ENCODE measurements around the gene MYO1C.
"Not testable (repeated sequence)": the region's sequence is repeated elsewhere in the genome, so short reads cannot be mapped to it uniquely, and the experiment has no call there.

MYO1C gene

DNA sequence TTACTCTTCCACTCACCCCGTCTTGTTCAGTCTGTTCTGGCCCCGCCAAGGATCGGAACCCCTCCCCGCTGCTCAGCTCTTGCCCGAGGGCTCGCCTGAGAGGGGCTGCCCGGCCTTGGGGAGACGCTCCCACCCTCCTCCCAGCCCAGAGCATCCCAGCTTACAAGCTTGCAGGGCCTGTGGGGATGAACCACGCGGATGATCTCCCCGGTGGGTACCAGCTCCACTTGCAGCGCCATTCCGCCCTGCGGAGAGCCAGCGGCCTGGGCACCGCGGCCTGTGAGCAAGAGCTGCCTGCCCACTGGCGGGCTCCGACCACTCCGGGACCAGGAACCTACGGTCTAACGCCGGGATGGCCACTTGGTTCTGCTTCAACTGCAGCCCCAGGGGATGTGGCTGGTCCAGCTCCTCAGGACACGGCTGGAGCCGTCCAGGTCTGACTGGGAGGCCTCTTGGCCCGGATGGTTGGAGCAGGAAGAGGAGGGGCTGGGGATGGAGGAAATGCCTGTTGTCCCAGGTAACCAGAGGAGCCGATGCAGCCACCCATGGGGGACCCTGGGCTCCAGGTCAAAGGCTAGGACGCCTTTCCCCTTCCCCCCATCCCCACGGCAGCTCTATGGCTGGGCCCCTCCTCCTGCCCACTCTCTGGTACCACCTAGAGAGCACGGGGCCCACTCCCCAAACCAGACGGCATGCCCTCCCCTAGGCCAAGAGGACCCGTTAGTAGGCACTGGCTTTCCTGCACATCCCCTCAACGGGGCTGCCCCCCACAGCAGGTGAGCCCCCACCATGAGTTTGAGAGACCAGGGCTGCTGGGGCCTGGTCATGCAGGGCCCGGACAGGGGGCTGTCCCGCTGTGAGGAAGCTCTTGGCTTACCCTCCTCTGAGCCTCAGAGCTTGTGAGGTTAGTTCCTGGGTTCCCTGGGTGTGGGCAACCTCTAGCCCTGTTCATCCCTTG, at the start of gene MYO1C:
Gene MYO1C (minus strand): TSS at position 438 of the 958 bp plus-strand sequence. CDS start 199 bp downstream, at position 239.
- no peak for DNase-seq

DNA sequence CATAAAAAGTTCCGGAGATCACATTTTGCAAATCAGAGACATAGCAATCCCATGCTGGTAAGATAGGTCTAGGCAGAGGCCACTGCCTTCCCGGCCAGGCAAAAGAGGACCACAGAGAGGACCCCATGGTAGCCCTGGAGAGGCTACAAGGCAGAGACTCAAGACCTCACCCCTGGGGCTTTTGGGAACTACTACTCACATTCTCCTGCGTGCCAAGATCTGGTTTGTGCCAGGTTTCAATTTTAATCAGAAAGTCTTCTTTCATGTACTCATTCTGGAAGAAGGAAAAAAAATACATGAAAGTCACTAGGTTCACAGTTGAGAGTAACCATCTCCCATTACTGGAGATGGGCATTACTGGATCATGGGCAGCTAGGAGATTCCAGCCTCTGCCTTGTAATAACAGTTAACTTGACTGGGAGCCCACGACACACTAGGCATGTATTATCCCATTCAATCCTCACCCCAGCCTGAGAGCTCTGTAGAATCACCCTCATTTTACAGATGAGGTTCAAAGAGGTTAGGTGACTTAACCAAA, 49.0 kb upstream of the MYO1C start:
- DNase-seq: no peak

DNA sequence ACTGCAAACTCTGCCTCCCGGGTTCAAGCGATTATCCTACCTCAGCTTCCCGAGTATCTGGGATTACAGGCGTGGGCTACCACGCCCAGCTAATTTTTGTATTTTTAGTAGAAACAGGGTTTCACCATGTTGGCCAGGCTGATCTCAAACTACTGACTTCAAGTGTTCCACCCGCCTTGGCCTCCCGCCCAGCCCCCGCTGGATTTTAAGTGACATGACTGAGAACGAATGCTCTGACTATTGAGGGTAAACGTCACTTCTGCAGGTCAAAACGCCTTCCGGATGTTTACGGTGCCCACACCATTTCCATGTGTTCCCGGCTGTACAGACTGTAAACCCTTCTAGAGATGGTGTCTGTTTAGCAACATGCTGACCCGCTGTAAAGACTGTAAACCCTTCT, 47.3 kb upstream of the MYO1C start:
- DNase-seq: no peak

- DNase-seq: no peak
Observed at GRCh38 chr17:1535737-1536136, 43.3 kb upstream of the MYO1C start.

DNA sequence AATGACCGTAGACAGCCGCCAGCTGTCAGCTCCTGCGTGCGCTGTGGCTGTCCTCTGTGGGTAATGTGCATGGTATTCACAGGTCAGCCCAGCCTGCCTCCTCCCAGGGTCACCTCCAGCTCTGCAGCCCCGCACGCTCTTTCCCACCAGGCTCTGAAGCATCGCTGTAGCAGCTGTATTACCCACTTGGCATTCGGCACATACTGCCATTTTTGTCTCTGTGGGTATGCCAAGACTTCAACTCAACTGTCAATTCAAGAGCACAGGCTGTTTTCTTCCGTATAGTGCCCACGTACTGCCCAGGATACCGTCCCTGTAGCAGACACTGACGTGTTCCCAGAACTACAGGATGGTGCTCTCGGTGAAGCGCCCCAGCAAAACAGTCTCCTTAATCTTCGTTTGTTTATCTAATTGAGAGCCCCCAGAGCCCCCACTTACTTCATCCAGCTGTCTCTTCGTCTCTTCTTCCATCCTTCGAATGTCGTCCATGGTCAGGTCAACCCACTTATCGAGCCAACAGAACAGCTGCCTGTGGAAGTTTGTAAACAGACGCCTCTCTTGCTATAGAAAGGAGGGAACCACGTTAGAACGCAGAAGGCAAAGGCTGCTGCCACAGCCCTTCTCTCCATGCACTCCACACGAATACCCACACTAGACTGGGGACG, 41.3 kb upstream of the MYO1C start:
- no peak for DNase-seq

- DNase-seq: peak; percentile 52 to 60
Observed at GRCh38 chr17:1532836-1533602, 40.5 kb upstream of the MYO1C start.

GRCh38 chr17:1529863-1530262, 37.4 kb upstream of the MYO1C start:
- DNase-seq: no peak

GRCh38 chr17:1526876-1527275, 34.4 kb upstream of the MYO1C start:
- peak; percentile 9 to 63 for DNase-seq

GRCh38 chr17:1522626-1523025, 30.1 kb upstream of the MYO1C start:
- DNase-seq: no peak

- no peak for DNase-seq
Observed at GRCh38 chr17:1521086-1521640, 28.7 kb upstream of the MYO1C start.

DNA sequence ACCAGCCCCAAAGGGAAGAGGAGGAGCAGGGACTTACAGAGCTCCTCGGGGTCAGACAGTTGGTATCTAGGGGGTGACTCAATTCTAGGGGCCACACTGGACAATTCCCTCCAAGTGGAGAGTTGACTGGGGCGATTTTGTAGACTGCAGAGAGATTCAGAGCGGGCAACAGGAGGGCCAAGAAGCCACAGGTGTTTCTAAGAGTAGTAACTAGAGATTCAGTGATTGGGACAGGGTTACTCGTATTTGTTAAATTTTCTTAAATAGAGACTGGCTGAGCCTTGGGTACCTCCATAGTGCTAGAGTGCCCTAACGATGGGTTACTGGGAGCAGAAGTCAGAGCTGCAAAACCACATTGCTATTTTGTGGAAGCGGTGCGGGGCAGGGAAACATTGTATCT, 27.2 kb upstream of the MYO1C start:
- DNase-seq: no peak

- DNase-seq: no peak
Observed at GRCh38 chr17:1518410-1518809, 25.9 kb upstream of the MYO1C start.

DNA sequence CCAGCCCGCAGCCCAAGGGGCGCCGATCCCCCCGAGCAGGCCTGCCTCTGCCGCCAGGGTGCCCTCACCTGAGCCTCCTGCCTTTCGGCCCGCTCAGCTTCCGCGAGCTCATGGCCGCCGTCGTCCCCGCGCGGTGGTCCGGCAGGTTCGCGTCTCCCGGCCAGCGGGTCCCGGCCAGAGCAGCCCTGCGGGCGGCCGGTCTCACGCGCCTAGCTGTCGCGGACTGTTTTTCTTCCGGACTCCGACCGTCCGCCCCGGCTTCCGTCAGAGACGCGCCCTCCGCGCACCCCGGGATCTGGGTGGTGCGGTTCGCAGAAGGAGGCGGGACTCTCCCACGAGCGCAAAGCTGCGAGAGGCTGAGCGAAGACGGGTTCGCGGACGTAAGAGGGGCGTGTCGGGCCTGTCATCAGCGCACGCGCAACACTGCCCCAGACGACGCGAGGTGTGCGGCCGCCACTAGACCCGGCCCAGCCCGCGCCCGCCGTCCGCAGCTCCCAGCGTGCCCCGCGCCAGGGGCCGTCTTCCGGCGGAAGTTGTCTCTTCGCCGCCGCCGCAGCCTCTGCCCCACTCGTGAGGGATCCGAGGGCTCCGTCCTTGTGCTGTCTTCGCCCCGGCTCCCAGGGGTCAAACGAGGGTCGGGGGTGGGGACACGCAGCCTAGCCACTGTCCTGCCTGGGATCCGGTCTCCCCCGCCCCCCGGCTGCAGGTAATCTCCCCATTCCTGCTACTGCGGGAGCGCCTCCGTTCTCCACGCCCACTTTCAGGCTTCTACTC, 24.1 kb upstream of the MYO1C start, which contains the start of gene INPP5K:
Gene INPP5K (minus strand): TSS at position 225 of the 774 bp plus-strand sequence. CDS start 113 bp downstream, at position 112.
- DNase-seq: peak; percentile 98

GRCh38 chr17:1515640-1516387, 23.3 kb upstream of the MYO1C start:
- DNase-seq: peak; percentile 65 to 79

GRCh38 chr17:1512351-1512750, 19.9 kb upstream of the MYO1C start:
- DNase-seq: no peak

DNA sequence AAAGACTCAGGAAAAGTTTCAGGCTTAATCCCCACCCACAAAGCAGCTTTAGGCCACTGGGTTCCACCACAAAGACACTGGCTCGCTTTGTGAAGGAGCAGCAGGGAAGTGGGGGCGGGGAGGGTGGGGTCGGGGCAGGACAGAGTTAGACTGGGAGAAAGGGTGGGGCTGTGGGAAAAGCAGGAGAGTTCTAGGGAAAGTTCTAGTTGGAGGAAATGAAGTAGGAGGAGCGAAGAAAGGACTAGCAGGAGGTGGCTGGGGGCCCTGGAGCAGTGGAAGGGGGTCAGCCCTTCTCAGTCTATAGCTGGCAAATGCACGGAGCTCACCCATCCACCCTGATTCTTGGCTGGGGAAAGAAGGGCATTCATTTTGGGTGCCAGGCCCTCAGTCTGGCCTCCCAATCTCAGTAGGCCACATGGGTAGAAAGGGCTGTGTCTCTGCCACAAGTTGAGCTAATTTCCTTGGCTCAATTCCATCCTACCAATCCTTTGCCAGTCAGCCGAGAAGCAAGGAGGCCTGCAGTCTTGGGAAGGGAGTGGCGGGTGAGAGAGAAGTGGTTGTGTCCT, 19.4 kb upstream of the MYO1C start:
- no peak for DNase-seq

DNA sequence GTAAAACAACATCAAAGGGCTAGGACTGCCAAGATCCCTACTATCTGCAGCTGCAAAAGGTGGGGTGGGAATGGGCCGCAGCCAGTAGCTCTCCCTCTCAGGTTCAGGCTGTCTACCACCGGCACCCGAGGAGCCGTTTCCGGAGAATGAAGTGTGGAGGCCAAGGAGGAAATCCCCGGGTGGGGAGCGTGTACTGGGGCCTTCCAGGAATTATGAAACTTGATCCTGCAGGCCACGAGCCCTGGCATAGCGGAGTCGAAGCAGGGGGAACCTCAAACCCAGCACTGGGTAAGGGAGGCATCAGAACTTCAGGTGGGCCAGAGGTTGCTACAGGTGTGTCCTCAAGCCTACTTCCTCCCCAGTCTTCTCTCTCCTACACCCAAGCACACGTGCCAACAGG, 18.8 kb upstream of the MYO1C start:
- no peak for DNase-seq

GRCh38 chr17:1509290-1509881, 16.9 kb upstream of the MYO1C start:
- DNase-seq: no peak

- not testable (repeated sequence) for DNase-seq
Observed at GRCh38 chr17:1508709-1509108, 16.2 kb upstream of the MYO1C start.

- no peak for DNase-seq
Observed at GRCh38 chr17:1506649-1507267, 14.3 kb upstream of the MYO1C start.

All from CD4-positive, alpha-beta T cell treated with Interferon alpha-2 for 1 hour (primary cell).